Measurements from ENCODE around the gene CNTN5.

Gene CNTN5

DNA sequence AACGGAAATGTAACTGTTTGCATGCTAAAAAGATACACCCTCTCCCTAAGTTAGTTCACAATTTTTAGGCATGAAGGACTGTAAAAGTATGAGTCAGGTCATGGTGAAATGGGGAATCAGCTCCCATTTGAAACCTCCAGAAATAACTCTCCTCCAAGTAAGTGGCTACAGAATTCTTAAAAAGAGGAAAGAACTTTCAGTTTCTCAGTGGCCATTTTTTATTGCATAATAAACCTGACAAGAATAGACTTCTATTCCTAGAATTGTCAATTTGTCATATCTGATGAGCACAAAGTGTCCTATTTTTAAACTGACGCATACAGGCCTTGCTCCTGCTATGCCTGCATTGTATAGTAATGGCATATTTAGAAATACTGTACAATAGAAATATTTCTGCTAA lies 612.2 kb downstream of the CNTN5 start:
- no peak for DNase-seq (ENCODE audit: low spot score)

DNA sequence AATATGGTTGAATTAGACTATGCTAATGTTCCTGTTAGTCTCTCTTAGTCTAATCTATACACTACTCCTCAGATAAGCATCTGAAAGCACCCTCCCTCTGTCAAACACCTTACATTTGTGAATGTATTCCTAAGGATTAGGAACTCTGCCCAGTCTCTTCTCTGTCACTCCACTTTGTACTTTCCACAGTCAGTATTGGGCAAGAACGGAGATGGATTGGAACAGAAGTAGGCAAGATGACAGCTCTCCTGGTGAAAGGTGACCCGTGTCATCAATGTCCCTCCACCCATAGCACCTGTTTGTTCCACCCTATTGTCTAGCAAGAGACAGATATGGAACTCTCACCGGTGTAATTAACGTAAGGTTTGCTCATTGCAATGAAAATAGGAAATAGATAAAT lies 613.8 kb downstream of the CNTN5 start:
- DNase-seq (ENCODE audit: low spot score): no peak

DNA sequence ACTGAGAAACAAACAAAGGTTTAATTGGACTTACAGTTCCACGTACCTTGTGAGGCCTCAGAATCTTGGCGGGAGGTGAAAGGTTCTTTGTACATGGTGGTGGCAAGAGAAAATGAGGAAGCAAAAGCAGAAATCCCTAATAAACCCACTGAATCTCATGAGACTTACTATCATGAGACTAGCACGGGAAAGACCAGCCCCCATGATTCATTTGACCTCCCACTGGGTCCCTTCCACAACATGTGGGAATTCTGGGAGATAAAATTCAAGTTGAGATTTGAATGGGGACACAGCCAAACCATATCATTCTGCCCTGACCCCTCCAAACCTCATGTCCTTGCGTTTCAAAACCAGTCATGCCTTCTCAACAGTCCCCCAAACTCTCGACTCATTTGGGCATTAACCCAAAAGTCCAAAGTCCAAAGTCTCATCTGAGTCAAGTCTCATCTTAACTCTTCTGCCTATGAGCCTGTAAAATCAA lies 617.4 kb downstream of the CNTN5 start:
- DNase-seq (ENCODE audit: low spot score): no peak

DNA sequence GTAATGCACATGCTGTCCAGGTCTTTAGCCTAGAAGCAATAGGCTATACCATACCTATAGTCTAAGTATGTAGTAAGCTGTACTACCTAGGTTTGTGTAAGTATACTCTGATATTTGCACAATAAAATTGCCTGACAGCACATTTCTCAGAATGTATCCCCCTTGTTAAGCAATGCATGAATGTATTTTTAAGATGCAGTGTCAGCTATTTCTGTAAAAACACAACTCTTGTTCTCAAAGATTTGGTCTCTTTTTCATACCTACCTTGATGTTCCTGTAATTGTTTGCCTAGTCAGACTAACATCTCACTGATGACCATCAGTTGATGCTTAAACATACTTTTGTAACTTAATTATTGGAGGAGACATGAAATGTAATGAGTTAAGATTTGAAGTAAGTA lies 619.9 kb downstream of the CNTN5 start:
- no peak for DNase-seq (ENCODE audit: low spot score)

DNA sequence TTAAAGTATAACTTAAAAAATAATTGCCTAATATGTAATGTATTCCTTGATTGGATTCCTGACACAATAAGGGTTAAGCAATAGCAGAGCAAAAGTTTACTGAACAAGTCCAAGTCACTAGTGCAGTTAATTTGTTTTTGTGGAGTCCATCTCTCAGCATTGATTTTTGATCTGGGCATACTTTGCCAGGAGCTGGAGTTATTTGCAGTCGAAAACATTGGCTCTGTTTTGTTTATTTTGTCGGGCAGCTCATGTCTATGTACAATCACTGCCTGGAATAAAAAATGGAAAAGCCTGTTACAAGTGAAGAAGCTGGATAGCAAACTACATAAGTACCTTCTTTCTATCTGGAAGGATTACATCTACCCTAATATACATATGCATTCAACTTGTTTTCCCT lies 625.2 kb downstream of the CNTN5 start:
- no peak for DNase-seq (ENCODE audit: low spot score)

DNA sequence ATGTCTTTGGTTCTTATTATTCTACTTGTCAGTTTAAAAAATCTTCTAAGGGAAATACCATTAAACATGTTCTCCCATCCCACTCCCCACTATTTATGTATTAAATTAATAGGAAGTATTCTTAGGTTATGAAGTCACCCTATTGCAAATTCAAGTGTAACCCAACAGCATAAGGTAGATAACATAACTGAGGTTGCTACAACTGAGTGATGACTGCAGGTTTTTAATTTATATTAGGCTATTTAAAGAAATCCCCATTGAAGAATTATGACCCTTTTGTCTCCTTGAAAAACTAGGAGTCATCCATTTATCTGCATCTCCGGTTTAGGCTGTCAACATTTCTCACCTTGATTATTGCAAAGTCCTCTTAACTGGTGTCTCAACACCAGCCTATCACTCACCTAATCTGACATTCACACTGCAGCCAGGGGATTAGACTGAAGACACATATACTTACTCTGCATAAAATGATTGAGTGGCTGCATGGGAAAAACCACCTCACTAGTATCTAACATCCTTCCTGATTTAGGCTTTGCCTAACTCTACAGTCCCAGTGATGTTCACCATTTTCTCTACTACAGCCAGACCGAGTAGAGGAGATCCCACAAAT lies 649.4 kb downstream of the CNTN5 start:
- DNase-seq (ENCODE audit: low spot score): no peak

DNA sequence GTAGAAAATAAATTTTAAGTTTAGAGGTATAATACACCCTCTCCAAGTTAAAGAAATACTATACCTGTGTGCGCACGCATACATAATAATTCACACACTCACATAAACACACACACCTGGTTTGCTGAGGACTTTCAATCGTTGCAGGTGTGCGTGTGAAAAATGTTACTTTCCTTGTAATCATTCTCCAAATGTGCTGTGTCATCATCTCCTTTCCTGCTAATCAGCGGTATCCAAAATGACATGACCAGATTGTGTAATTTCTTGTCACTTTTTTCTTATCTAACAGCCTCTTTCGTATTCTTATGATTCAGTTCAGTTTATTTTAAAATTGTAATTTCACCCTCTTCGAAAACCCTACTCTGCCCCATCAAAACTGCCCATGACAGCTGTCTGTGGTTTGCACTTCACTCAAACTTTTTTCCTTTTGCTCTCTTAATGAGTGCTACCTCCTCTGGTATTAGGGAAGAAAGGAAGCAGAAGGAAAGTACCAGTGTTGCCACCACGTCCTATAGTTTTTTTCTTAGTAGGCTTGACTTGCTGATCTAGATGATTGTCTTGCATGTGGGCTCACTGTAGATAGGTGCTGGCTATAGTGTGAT lies 651.2 kb downstream of the CNTN5 start:
- DNase-seq (ENCODE audit: low spot score): no peak

DNA sequence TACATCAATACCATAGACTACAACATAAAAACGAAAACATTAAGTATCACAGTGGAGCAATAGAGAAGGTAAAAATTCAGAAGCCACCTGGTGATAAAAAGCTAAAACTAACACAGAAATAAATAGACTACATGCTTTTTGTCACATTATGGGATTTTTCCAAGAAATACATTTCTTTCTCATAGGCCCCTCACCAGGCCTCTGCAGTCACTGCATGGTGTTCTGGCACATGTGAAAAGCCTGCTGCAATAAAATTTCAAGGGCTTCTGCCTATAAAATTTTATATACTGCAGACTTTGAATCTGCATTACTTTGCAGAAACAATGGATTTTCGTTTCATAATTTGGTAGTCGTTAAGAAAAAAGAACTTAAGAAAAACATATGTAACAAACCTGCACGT lies 655.5 kb downstream of the CNTN5 start:
- DNase-seq (ENCODE audit: low spot score): no peak

DNA sequence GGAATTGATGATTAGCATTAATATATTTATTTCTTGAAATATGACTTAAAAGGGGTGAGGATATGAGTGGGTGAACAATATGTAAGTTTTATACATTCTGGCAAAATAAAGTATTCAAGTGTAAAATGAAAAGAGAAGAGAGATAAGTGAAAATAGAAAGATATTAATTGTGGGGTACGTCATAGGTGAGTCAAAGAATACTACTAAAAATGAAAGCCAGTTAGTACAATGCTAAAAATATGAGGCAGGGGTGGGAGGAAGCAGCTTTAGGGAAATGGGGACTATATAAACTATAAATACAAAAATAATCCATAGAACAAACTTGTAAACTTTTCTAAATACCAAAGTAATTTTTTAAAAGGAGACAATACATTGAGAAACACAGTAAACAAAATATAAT lies 661.4 kb downstream of the CNTN5 start:
- no peak for DNase-seq (ENCODE audit: low spot score)

DNA sequence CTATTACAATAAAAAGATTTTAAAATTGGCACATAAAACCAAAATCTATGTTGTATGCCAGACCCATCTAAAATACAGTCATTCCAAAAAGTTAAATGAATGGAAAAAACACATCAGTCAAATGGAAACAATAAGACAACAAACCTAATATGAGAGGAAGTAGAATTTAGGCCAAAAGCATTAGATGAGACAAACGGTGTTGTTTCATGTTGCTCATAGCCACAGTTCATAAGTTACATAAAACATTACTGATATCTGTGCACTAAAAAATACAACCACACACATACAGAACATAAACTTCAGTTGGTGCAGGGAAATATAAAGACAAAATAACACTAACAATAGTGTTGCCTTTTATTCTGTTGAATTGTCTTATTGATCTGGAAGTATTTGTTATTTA lies 661.9 kb downstream of the CNTN5 start:
- no peak for DNase-seq (ENCODE audit: low spot score)

DNA sequence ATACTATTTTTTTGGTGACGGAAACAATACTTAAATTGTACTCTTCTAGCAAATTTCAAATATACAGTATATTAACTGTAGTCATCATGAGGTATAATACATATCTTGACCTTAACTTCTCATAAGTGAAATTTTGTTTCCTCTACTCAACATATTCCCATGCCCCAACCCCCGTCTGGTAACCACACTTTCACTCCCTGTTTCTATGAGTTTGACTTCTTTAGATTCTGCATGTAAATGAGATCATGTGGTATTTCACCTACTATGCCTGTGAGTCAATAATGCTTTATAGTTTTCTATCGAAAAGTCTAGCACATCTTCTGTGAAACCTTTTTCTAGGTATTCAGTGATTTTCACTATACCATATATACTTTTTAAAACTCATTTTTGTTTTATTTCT lies 663.2 kb downstream of the CNTN5 start:
- DNase-seq (ENCODE audit: low spot score): no peak

DNA sequence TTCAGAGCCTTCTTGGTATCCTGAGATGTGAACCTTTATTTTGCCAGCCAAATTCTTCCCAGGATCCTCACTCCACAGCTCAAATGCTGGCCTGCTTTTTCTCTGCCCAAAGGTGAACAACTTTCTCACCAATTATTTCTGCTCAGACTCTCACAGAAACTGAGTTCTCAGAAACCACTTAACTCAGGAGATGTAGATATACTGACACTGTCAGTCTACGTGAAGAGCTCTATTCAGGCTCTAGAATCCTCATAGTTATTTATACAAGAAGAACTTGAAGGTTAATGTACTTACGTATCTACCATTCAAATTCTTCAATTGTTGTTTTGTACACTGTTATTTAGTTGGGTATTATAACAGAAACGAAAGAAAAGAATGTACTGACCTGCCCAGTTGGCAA lies 666.1 kb downstream of the CNTN5 start:
- DNase-seq (ENCODE audit: low spot score): no peak

DNA sequence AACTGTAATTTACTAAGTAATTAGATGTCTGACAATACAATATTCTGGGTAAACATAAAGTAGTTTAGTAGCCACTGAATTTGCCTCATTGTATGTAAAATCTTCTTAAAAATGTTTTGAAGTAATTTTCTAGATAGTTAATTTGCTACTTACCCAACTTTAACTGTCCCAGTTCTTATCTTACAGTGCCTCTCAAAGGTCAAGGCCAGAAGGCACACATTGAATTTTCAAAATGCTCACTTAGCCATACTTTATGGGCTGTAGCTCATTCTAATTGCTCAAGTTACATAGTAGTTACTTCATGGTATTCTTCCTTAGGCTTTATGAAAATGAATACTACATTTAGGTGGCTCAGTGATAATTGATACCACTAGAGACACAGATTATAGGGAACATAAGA lies 666.6 kb downstream of the CNTN5 start:
- DNase-seq (ENCODE audit: low spot score): no peak

DNA sequence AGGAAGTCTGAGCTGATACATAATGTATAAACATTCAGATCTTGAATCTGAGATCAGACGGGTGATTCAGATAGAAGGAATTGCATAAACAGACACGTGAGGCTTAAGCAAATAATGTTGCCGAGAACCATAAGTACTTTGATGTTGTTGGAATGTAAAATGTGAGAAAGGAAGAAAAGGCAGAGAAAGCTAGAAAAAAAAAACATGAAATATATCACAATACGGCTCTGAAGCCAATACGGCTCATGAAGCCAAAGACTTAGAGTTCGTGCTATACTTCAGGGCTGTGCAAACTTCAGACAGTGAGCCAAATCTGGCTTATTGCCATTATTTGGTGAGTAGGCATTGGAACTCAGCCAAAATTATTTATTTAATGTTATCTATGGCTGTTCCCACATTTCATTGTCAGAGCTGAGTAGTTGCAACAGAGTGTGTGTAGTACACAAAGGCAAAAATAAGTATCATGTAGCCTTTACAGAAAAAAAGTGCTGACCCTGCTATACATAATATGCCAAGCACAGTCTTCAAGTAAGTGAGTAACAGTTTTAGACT lies 673.3 kb downstream of the CNTN5 start:
- peak; percentile 42 for DNase-seq (ENCODE audit: low spot score)

DNA sequence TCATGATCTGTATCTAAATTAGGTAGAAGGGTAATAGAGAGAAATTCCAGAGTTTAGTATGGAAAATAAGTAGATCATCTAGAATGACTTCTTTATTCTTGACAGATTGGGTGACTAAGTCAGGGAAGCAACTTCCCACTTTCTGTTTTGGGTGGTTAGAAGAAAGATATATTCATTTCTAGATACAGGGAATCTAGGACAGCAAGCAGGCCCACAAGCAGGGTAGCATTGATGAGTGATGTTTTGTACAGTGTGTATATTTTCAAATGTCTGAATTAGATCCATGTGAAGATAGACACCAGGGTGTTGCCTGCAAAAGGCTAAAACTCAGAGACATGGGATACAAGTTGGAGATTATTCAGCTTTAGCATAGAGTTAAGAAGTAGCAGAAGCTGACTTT lies 674.4 kb downstream of the CNTN5 start:
- DNase-seq (ENCODE audit: low spot score): no peak

DNA sequence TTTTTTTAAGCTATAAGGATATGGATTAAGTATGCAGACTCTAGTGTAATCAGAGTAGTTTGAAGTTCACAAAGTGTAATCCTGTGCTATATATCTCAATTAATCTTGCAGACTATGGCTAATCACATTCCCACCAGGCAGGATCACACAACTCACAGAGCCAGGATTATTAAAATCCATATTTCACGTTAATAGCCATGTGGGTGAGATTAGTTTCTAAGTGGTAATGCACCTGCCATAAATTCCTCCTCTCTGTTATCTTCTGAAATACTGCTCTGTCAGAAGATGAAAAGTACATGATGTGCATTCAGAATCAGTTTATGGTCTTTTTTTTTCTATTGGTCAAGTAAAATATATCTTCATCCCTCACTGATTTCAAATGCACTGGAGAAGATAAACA lies 686.1 kb downstream of the CNTN5 start:
- DNase-seq (ENCODE audit: low spot score): no peak

DNA sequence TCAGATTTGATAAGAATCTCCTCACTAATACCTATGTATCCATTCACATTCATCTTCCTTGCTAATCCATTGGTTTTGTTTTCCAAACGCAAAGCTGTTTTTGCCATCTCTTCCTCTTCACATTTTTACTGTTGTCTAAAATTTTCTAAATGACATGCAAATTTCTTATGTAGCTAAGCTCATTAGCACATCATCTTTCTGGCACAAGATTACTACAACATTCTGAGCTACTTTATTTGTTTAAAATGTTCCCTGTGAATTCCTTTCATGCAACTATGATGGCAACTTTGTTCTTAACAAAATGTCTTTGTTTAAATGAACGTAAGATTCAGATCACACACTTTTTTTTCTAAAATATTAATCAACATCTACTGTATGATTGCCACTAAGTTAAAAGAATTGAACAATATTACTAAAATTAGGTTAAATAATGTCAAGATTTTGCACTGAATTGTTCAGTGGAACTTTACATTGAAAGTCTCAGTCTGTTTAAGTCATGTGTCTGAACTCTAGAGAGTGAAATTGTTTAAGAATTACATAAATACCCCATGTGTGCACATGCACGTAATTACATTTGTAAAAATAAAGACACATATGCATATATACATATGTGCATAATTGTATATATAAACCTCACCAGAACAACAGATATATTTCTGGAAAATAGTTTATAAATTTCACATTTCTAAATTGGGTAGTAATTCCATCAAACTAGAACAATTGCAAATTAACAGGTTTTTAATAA lies 688.4 kb downstream of the CNTN5 start:
- DNase-seq (ENCODE audit: low spot score): no peak

DNA sequence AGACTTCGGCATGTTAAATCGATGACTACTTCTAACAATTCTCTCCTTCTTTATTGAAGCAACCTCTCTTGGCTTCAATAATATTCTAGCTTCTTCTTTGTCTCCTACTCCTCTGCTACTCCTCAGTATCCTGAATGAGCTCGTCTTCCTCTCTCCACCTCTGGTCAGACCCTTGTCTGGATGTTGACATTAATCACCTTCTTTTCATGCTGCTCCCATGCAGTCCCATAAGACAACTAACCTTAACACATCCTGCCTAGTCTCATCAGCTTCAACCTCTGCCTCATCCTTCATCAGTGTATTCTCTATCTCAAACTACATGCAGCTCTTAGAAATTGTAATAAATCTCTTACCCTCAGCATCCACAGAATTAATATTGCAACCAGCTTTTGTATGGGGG lies 695.6 kb downstream of the CNTN5 start:
- no peak for DNase-seq (ENCODE audit: low spot score)

DNA sequence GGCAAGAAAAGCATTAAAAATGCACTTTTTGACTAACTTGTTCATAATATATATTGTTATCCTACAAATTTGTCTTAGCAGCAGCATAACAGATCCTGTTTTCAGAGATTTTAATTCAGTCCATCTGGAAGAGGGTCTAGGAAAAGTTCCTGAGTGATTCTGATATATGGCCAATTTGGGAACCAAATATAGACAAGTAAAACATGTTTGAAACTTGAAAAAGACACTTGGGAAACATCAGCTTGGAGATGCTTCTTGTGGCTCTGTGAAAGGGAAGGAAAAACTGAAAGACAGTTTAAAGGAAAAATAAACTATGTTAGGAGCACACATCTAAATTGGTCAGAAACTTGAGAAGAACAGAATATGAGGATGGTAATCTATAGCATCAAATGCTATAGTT lies 697.5 kb downstream of the CNTN5 start:
- no peak for DNase-seq (ENCODE audit: low spot score)

DNA sequence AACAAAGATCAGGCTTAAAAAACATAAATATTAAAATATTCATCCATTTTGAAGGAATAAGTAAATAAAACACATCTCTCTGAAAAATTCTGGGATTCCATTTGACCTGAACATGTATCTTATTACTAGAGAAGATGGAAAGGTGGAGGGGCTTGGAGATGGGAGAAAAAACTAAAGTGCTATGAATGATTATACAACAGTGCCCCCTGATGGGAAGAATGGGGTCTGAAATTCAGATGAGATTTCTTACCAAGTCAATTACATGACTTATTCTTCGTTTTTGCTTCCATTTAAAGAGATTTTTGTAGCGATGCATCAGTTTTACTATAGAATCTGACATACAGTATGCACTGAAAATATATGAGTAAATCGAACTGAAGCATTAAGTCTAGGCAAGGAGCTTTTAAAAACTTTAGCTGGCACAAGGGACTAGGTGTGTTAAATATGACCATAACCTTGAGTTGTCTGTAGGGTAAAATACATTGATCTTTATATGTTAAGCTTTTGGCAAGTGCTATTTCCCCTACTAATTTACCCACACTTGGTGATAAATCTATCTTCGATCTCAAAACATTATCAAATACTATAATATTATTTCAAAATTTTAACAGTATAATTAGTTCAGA lies 718.8 kb downstream of the CNTN5 start:
- DNase-seq (ENCODE audit: low spot score): peak; percentile 36

DNA sequence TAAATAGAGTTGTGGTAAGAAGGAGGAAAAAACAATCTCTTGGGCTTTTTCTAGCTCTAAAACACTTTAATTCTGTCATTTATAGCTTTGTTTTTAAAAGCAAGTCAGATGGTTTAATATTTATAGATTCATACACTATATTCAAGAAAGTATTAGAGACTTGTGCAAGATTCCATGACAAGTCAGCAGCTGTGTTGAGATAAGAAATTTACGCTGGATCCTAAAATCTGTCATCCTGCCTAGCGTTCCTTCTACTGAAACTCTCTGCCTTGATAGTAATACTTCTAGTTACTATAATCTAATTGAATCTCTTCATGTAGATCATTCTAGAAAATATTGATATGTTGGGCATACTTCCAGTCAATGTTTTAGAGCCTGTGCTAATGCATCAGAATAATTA lies 721.8 kb downstream of the CNTN5 start:
- DNase-seq (ENCODE audit: low spot score): no peak

DNA sequence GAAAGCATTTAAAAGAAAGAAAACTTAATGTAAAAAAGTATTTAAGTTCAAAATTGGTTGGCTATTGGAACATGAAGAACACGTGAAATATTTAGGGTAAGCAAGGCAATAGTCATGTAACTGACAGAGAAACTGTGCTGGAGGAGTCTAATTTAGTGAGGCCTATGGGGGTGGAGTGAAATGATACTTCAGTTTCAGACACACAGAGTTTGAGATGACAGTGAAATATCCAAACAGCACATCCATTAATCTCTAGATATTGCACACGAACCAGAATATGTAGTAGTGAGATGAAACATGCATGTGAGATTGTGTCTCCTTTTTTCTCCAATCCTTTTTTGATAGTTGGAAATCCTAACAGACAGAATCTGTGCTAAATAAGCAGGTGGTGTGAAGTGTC lies 739.0 kb downstream of the CNTN5 start:
- DNase-seq (ENCODE audit: low spot score): no peak

DNA sequence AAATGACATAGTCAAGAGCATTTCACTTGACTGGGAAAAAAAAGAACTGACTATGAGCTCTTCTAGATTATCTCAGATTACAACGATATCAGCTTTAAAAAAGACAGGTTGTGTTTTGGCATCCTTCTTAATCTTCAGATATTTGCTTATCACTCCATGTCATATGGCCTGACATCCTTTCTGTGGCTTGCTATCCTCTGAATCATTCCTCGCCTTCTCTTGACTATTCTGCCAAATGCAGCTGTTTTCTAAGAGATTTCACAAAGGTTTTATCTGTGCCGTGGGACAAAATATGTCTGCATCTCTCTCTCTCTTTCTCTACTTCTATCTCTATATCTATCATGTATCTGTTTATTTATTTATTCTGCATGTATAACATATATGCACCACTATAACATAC lies 746.1 kb downstream of the CNTN5 start:
- DNase-seq (ENCODE audit: low spot score): no peak
